HG02840 (cell line): ENCODE results near the gene NCKAP1.

ENCODE experiments used
- ATAC-seq: cut with Tn5 transposase; IDR thresholded peaks from one replicate; pipeline ENCODE4 v1.9.1; 2021; ENCODE audit warnings: mild to moderate bottlenecking, moderate library complexity, moderate number of reproducible peaks; ENCODE audit not compliant: unreplicated experiment, low FRiP score

Gene NCKAP1

GRCh38 chr2:182954789-182955188 is 83.5 kb downstream of the NCKAP1 start:
- no peak for ATAC-seq

- ATAC-seq = no peak
Observed at GRCh38 chr2:182952741-182953450, 85.4 kb downstream of the NCKAP1 start.

GRCh38 chr2:182951948-182952663 is 86.2 kb downstream of the NCKAP1 start:
- ATAC-seq = no peak

- ATAC-seq = no peak
Observed at GRCh38 chr2:182950546-182950945, 87.7 kb downstream of the NCKAP1 start.

GRCh38 chr2:182949572-182950189 is 88.6 kb downstream of the NCKAP1 start:
- no peak for ATAC-seq

GRCh38 chr2:182949052-182949451 is 89.2 kb downstream of the NCKAP1 start:
- no peak for ATAC-seq

- no peak for ATAC-seq
Observed at GRCh38 chr2:182946958-182947369, 91.3 kb downstream of the NCKAP1 start.

GRCh38 chr2:182943339-182943738 is 94.9 kb downstream of the NCKAP1 start:
- no peak for ATAC-seq

GRCh38 chr2:182942756-182943155 is 95.5 kb downstream of the NCKAP1 start:
- no peak for ATAC-seq

- no peak for ATAC-seq
Observed at GRCh38 chr2:182941919-182942318, 96.3 kb downstream of the NCKAP1 start.

- ATAC-seq = no peak
Observed at GRCh38 chr2:182941121-182941722, 97.0 kb downstream of the NCKAP1 start.

- no peak for ATAC-seq
Observed at GRCh38 chr2:182937870-182938269, 100.4 kb downstream of the NCKAP1 start.

- ATAC-seq = no peak
Observed at GRCh38 chr2:182933629-182934028, 104.6 kb downstream of the NCKAP1 start.

GRCh38 chr2:182929972-182930371 is 108.3 kb downstream of the NCKAP1 start:
- no peak for ATAC-seq

GRCh38 chr2:182924306-182924705 is 114.0 kb downstream of the NCKAP1 start:
- no peak for ATAC-seq

GRCh38 chr2:182921234-182921633 is 117.0 kb downstream of the NCKAP1 start:
- ATAC-seq = no peak

- peak; percentile 63 for ATAC-seq
Observed at GRCh38 chr2:182920631-182921056, 117.6 kb downstream of the NCKAP1 start.

GRCh38 chr2:182920089-182920488 is 118.2 kb downstream of the NCKAP1 start:
- ATAC-seq = no peak

GRCh38 chr2:182918961-182919652 is 119.2 kb downstream of the NCKAP1 start:
- no peak for ATAC-seq

- ATAC-seq = no peak
Observed at GRCh38 chr2:182917924-182918323, 120.3 kb downstream of the NCKAP1 start.

GRCh38 chr2:182916417-182916816 is 121.8 kb downstream of the NCKAP1 start:
- no peak for ATAC-seq
